Left renal cortex interstitium (tissue), 4 donors: ENCODE results near the gene KIF14. TPM values are rescaled to one million over a fixed set of nuclear protein-coding genes. Genes with fewer than 3 reads are reported as not detected.
"Not testable (repeated sequence)": the region's sequence is repeated elsewhere in the genome, so short reads cannot be mapped to it uniquely, and the experiment has no call there.

Experiments used
- DNase-seq, 4 donors: peaks; one replicate each; pipeline ENCODE4 v3.0.0-alpha.2; 2013; ENCODE audit warnings: low read depth in 4 of 4, low spot score in 2 of 4, missing footprints in 1 of 4
- polyA plus RNA-seq, 4 donors: library from polyadenylated mRNA; unstranded; fragments of 120-200 nt; gene quantifications; one replicate each; pipeline ENCODE4 v1.2.1, GENCODE V29; 2013; ENCODE audit not compliant: insufficient read length in 4 of 4

Gene KIF14
- polyA plus RNA-seq, 4 donors = 6.0 to 8.6 (median 6.6) TPM

DNA sequence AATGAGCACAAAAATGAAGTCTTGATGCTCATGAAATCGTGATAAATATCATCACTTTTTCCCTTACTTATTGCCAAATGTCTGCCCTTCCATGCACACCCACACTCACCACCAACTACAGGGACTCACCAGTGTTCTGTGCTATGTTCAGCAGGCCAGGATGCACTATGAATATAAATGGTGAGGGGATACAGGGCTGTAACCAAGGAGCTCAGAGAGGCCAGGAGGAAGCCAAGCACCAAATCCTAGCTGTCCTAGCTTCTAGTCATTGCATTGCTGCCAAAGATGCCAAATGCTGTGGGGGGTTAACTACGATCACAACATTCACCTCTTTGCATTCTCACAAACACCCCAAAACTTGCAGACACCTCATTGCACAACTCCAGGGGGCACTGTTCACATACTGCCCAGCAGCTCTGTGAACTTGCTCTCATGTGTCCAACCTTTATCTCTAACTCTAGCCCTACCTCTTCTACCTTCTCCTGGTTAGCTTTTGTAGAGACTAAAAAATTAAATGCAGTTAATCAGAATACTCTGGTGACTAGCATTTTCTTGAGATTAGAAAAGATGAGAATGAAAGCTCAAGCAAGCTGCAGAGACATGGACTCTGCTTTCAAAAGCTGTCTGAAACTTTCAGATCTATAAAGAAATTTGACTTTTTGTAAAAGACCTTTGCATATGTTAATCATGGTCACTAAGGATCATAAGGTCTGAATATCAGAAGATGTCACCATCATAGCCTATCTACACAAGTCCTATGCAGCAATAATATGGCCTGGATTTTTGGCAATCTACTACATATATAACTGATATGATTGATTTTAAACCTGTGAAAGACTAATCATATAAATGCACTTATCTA, 13.9 kb upstream of the KIF14 start:
- DNase-seq = no peak

GRCh38 chr1:200631375-200631774, 10.8 kb upstream of the KIF14 start:
- no peak for DNase-seq

- DNase-seq = not testable (repeated sequence)
These were observed 10.0 kb upstream of the KIF14 start for GRCh38 chr1:200630515-200630899.

- DNase-seq = no peak
These were observed 9.4 kb upstream of the KIF14 start for GRCh38 chr1:200629876-200630514.

DNA sequence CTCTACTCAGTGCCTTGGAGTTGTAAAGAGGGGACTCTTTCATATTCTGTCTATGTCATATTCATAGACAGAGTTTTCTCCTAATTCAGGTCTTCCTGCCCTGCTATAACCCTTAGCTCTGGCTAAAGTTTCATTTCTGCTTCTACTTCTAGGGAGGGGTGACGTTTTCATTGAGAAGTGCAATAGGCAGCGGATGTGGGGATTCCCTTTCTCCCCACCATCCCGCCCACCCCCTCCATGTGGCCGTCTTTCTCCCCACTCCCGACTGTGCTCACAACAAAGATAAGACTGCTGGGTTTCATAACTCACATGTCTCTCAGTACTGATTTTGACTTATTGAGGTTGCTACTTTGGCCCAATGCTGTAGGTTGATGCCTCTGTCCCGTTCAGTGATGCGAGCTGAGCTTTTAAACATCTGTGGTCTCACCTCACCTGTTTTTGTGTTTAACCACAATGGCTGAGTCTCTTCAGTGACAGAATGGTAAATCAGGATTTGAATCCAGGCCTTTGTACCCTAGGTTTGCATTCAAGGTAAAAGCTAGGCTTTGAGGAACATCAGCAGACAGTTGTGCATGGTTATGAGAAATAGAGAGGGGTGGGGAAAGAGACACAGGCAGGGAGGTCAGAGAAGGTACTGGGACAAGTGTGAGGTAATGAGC, 7.8 kb upstream of the KIF14 start:
- DNase-seq = no peak

GRCh38 chr1:200627575-200628222, 7.1 kb upstream of the KIF14 start:
- no peak for DNase-seq

- no peak for DNase-seq
These were observed 6.4 kb upstream of the KIF14 start for GRCh38 chr1:200626853-200627534.

DNA sequence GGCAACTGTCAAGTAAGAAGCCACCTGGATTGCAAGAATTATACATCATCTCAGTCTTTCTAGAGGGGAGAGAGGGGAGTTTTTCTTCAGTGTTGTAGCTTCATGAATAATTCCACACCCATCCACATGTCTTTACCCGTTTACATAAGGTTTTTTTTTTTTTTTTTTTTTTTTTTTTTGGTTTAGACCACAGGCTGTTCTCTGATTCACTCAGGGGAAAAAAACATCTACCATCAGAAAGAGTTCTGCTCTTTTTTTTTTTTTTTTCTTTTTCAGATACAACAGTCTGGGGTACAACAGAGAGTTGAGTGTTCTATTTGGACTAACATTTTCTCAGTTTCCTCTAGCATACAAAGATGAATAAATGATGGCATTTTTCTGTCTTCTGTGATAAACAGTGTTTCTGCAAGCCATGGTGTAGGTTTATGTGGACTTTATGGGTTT, 4.9 kb upstream of the KIF14 start:
- no peak for DNase-seq

- no peak for DNase-seq
These were observed 4.3 kb upstream of the KIF14 start for GRCh38 chr1:200624679-200625335.

- DNase-seq = no peak
These were observed 668 bp downstream of the KIF14 start for GRCh38 chr1:200619894-200620272.

- DNase-seq = no peak
These were observed 9.7 kb downstream of the KIF14 start for GRCh38 chr1:200610846-200611245.

DNA sequence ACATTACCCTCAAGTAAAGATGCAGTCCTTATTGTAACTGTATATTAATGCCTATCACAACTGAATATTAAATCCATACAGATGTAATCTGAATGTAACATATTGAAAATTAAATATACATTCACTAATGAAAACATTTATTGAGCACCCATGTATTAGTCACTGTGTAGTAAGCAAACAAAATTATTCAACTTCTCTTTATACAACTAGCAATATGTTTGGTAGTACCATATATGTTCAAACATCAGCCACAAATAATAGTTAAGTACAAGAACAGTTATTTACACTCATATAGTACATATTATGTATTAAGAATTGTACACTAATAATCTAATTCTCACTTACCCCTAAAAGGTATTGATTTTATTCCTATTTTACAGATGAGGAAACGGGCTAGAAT, 17.9 kb downstream of the KIF14 start:
- DNase-seq = no peak

GRCh38 chr1:200590001-200590400, 30.6 kb downstream of the KIF14 start:
- no peak for DNase-seq

DNA sequence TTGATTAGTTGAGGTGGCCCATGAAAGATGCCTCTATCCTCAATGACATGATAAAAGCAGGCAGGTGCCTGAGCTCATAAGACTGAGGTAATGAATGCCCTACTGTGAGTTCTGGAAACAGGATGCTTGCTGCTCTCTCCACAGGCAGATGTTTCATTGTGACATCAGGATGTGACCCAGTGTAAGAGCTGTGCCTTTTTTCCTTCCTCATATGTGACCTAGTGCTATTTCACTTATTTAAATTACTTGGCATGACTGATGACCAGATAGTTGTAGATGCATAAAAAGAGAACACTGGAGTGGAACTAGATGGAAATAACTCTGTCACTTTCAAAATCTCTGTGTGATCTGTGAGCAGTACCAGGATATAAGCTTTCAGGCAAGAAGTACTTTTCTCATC, 31.9 kb downstream of the KIF14 start:
- DNase-seq = no peak

GRCh38 chr1:200564319-200564718, 56.2 kb downstream of the KIF14 start:
- no peak for DNase-seq

DNA sequence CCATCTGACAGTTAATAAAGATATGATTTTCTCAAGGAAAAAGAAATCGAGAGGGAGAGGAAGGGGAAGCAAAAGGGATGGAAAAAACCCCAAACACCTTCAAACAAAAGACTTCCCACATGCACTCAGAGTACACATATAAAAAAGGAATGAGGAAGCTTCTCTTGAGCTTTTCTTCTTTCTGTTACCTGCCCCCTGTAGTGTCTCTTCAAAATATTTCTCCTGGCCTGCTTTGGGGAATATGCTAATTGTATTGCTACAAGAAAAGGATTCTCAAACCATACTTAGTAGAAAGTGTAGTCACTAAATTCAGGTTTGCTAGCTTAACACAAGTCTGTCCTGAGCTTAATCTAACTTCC, 58.7 kb downstream of the KIF14 start:
- no peak for DNase-seq

DNA sequence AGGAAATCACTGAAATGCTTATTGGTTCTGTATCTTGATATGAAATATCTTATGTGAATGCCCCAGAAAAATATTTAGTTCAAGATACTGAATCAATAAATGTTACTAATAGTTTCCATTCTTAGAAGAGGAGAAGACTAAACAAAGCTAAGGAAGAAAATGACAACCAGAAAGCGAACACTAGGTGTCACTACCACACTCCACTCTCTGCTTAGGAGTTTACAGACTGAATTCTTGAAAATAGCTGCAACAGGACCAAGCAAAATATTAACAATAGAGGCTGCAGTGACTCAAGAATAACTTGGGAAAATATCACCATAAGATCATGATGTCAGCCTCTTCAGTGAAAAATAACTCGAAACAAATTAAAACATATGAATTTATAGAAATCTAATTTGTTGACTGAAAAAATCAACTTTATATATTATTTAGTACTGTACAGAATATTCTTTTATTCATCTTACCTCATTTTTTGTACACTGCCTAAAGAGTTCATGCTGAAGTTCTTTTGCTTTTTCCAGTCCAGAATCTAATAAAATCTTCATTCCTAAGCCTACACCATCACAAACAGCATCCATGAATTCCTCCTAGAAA, 61.6 kb downstream of the KIF14 start:
- peak in 1 of 4 donors; percentile 24 for DNase-seq

GRCh38 chr1:200556002-200556401, 64.5 kb downstream of the KIF14 start:
- no peak for DNase-seq

- not testable (repeated sequence) for DNase-seq
These were observed 67.8 kb downstream of the KIF14 start for GRCh38 chr1:200552737-200553136.

- DNase-seq = no peak
These were observed 70.2 kb downstream of the KIF14 start for GRCh38 chr1:200550367-200550766.
